ENCODE data around the gene IPPK. TPM values are rescaled to one million over a fixed set of nuclear protein-coding genes. Genes with fewer than 3 reads are reported as not detected.

IPPK gene
- total RNA-seq, 1 experiment from 2014 or later, result 7.9 TPM

DNA sequence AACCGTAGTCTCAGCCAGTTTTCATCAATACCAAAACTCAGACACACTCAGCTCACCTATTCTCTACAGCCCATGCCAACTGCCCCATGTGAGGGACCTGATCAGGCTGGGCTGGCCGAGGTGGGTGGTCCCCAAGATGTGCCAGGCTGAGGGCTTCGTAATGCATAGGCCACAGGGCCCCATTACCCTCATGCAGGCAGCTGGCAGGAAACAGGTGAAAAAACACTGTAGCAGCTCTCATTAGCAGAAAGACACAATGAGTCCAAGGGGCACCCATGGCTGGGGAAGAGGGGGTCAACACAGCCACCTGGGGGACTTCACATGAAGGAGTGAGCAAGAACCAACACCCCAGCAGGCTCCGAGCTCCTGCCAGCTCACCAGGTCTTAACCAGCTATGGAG lies 8.2 kb downstream of the IPPK start:
- in situ Hi-C loops (cut with HindIII; ENCODE audit: low pct_unique_long_range_greater_than_20kb, low sequenced_read_pairs), result no loop called here
- no peak for DNase-seq (ENCODE audit: low read depth)

- in situ Hi-C loops (cut with HindIII; ENCODE audit: low pct_unique_long_range_greater_than_20kb, low sequenced_read_pairs), result no loop called here
- DNase-seq (ENCODE audit: low read depth), result no peak
Observed at GRCh38 chr9:92661127-92661526, 8.8 kb downstream of the IPPK start.

- no peak for DNase-seq (ENCODE audit: low read depth)
- in situ Hi-C loops (cut with HindIII; ENCODE audit: low pct_unique_long_range_greater_than_20kb, low sequenced_read_pairs), result no loop called here
Observed at GRCh38 chr9:92660266-92660665, 9.7 kb downstream of the IPPK start.

DNA sequence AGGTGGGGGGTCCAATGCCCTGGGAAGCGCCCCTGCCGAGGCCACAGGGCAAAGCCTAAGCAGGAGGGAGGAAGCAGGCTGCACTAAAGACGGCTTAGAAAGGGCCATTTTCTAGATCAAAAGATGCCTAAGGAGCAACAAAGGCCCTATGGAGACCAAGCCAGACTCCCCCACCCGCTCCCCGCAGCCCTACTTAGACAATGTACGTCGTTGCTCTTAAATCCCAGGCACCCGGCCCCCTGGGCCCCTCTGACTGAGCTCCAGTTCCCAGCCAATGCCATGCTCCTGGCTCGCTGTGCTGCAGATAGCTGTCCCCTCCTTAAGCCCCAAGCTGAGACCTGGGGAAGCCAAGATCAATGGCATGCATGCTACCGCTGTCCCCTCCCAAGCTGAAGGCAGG lies 10.3 kb downstream of the IPPK start:
- DNase-seq (ENCODE audit: low read depth), result no peak
- in situ Hi-C loops (cut with HindIII; ENCODE audit: low pct_unique_long_range_greater_than_20kb, low sequenced_read_pairs), result no loop called here

DNA sequence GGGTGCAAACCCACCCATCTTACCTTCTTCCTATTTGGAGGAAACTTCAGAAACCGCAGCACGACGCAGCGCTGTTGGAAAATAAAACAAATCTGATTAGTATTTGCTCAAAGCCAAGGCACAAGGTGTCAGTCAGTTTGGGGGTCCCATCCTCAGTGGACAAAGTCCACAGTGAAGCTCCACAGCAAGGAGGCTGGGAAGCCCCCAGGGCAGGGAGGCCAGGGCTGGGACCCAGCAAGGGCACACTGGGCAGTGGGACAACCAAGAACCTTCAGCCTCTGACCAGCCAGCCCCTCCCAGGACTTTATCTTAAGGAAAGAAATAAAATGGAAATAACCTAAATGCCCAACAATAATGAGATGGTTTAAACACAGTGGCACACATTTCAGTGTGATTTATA lies 11.3 kb downstream of the IPPK start:
- no peak for DNase-seq (ENCODE audit: low read depth)
- in situ Hi-C loops (cut with HindIII; ENCODE audit: low pct_unique_long_range_greater_than_20kb, low sequenced_read_pairs), result no loop called here

DNA sequence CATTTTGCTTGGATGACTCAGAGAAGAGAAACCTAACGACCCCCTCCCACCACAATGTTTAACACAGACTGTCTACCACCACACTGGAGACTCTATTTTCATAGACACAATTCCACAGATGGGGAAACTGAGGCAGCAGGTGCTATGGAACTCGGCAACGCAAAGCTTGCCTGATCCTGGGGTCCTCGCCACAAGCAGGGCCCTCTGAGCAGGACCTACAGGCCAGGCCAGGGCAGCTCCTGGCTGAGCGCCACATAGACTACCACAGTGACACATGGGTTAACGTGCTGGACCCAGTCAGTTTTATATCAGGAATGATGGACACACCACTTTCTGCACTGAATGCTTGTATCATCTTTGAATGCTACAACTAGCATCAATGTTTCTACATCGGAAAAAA lies 11.8 kb downstream of the IPPK start:
- DNase-seq (ENCODE audit: low read depth), result no peak
- in situ Hi-C loops (cut with HindIII; ENCODE audit: low pct_unique_long_range_greater_than_20kb, low sequenced_read_pairs), result no loop called here

- no peak for DNase-seq (ENCODE audit: low read depth)
- in situ Hi-C loops (cut with HindIII; ENCODE audit: low pct_unique_long_range_greater_than_20kb, low sequenced_read_pairs), result no loop called here
Observed at GRCh38 chr9:92657296-92658094, 12.4 kb downstream of the IPPK start.

- in situ Hi-C loops (cut with HindIII; ENCODE audit: low pct_unique_long_range_greater_than_20kb, low sequenced_read_pairs), result no loop called here
- DNase-seq (ENCODE audit: low read depth), result no peak
Observed at GRCh38 chr9:92656537-92656925, 13.4 kb downstream of the IPPK start.

DNA sequence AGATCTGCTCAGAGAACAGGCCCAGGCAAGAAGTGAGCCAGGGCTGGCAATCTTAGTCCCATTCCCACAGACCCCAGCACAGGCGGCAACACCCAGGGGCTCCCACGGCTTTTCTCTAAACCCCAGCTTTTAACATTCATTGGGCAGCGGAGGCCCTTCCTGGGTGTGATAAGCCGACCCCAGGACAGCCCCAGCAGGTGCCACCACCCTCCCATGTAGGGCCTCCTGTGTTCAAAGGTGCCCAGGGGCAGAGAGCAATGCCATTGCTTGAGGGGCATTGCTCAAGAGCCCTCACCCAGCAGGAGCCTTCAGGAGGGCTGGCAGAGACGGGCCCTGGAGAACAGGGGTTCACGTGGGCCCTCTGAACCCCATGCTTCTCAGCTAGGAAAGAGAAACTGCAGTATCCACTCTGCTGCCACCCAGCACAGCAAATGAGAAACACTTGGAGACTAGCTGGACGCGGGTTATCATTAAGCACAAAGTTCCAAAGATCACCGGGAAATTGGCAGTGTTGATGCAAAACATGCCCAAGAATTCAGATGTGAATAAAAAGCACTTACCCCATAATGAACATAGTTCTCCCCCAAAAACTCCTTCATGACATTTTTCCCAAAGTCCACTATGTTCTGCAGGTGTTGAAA lies 13.9 kb downstream of the IPPK start:
- in situ Hi-C loops (cut with HindIII; ENCODE audit: low pct_unique_long_range_greater_than_20kb, low sequenced_read_pairs), result no loop called here

DNA sequence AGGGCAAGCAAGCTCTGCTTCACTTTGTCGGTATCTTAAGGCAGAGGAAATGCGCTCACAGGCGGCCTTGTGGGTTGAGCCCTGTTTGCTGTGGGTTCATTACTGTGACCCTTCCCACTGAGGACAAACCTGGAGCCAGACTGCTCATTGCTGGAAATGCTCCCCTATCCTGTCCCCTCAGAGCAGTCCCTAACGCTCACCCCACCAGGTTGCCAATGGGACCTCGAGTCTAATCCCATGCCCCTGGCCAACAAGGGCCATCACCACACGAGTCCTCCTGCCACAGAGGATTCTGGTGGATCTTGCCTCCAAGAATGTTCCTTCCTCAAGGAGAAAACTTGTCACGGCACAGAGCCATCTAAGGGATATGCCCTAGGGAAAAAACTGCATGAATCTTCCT lies 14.6 kb downstream of the IPPK start:
- DNase-seq (ENCODE audit: low read depth), result no peak
- in situ Hi-C loops (cut with HindIII; ENCODE audit: low pct_unique_long_range_greater_than_20kb, low sequenced_read_pairs), result no loop called here

More for the DNA sequence above, 13.9 kb downstream of the IPPK start:
- DNase-seq (ENCODE audit: low read depth), result no peak

DNA sequence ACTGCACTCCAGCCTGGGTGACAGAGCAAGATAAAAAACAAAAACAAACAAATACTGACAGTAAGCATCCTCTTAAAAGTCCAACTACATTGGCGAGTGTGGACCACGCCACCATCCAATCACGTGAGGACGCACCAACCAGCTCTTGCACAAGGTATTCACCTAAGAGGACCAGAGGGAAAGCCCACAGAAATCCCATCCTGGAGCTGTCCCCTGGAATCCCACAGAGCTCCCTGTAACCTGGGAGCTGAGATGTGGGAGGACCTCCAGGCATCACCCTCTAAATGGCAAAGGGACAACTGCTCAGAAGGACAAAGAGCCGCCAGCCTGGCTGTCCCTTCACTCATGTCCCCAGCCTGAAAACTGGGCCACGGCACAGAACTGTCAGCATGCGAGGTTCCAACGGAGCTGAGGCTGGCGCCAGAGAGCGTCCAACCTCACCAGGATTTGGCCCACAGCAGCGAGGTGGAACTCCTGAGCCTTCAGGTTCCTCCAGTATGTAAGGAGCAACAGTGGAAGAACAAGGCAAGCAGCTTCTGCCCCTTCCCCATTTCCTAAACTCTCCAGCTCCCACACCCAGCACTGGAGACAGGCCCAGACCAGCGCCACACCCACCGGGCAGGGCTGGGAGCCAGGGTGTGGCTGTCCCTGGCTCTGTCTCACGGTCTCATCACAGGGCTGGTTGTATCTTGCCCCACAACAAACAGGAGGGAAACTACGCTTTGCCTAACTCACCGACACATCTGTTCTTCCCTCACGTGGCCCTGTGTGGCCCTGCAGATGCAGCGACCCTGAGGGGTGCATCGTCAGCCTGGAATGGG lies 15.2 kb downstream of the IPPK start:
- in situ Hi-C loops (cut with HindIII; ENCODE audit: low pct_unique_long_range_greater_than_20kb, low sequenced_read_pairs), result no loop called here
- DNase-seq (ENCODE audit: low read depth), result no peak

GRCh38 chr9:92652461-92652860 lies 17.5 kb downstream of the IPPK start:
- in situ Hi-C loops (cut with HindIII; ENCODE audit: low pct_unique_long_range_greater_than_20kb, low sequenced_read_pairs), result no loop called here

GRCh38 chr9:92650839-92651621 lies 18.9 kb downstream of the IPPK start:
- in situ Hi-C loops (cut with HindIII; ENCODE audit: low pct_unique_long_range_greater_than_20kb, low sequenced_read_pairs), result no loop called here
- no peak for DNase-seq (ENCODE audit: low read depth)

More at GRCh38 chr9:92652461-92652860, 17.5 kb downstream of the IPPK start:
- DNase-seq (ENCODE audit: low read depth), result no peak

- in situ Hi-C loops (cut with HindIII; ENCODE audit: low pct_unique_long_range_greater_than_20kb, low sequenced_read_pairs), result no loop called here
Observed at GRCh38 chr9:92650296-92650695, 19.6 kb downstream of the IPPK start.

GRCh38 chr9:92649007-92649406 lies 20.9 kb downstream of the IPPK start:
- in situ Hi-C loops (cut with HindIII; ENCODE audit: low pct_unique_long_range_greater_than_20kb, low sequenced_read_pairs), result no loop called here
- DNase-seq (ENCODE audit: low read depth), result no peak

More at GRCh38 chr9:92650296-92650695, 19.6 kb downstream of the IPPK start:
- no peak for DNase-seq (ENCODE audit: low read depth)

DNA sequence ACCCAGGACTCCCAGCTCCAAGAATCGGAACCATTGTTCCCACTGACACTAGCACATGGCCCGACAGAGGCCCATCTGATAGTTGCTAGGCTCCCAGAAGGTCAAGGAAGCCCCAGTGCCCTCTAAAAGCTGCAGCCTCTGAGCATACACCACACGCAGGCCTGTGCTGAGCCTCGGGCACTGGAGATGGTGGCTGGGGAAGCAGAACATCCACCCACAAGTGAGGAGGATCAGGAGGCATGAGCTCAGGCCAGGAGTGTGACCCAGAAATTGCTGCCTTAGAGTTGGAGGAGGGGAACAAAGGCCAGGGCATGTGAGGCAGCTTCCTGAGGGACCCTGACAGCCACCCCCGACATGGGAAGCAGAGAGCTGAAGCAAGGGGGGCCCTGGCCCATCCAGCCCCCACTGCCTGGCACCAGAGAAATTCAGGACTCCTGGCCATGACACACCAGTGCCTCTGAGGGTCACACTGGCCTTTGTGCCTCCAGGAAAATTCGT lies 21.4 kb downstream of the IPPK start:
- no peak for DNase-seq (ENCODE audit: low read depth)
- in situ Hi-C loops (cut with HindIII; ENCODE audit: low pct_unique_long_range_greater_than_20kb, low sequenced_read_pairs), result no loop called here

DNA sequence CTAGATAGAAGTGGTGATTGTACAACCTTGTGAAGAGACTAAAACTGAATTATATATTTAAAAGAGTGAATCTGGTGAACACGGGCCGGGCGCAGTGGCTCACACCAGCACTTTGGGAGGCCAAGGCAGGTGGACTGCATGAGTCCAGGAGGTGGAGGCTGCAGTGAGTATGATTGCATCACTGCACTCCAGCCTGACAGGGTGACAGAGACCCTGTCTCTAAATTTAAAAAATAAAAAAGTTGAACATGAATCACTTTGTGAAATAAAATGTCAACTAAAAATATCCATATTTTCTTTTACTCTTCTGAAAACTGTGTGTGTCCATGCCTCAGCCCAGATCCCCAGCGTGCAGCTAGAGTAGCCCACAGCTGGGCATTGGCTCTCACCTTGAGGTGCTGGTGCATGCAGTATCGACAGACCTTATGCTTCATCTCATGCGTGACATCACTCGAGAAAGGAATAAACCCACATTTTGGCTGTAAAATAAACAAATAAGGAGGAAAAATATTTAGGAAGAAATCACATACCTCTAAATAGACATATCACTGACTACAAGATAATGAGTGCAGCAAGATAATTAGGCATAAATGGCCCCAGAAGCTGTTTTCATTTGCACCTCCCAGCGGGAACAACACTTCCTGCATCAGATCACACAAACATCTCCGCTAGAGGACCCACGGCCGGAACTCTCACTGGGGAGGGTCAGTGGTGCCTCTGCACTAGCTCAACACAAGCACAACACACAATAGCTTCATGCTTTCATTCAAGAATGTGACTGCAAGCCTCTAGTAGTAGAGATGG lies 22.1 kb downstream of the IPPK start:
- in situ Hi-C loops (cut with HindIII; ENCODE audit: low pct_unique_long_range_greater_than_20kb, low sequenced_read_pairs), result no loop called here
- DNase-seq (ENCODE audit: low read depth), result no peak
